ENCODE data around the gene SELENOW.
"Not testable (repeated sequence)": the region's sequence is repeated elsewhere in the genome, so short reads cannot be mapped to it uniquely, and the experiment has no call there.

Gene SELENOW

DNA sequence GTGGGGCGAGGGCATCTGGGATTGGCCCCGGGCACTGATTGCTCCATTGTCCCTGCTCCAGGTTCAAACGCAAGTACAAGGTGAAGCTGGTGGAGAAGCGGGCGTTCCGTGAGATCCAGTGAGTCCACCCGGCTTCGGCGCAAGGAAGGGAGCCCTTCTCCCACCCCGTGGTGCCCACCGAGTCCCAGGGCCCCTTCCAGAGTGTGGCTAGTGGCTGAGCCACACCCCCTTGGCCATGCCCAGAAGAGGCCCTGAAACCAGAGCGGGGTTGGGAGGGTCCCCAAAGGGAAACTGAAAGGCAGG is 21.9 kb upstream of the SELENOW start:
- FAIRE-seq = no peak

GRCh38 chr19:47756953-47757608 is 21.4 kb upstream of the SELENOW start:
- DNase-seq (ENCODE audit: insufficient read length, low spot score) (no peak), FAIRE-seq (no peak)

More for the DNA sequence above, 21.9 kb upstream of the SELENOW start:
- no peak for DNase-seq (ENCODE audit: insufficient read length, low spot score)

- no peak for FAIRE-seq
- no peak for DNase-seq (ENCODE audit: insufficient read length, low spot score)
Observed at GRCh38 chr19:47757617-47758442, 20.7 kb upstream of the SELENOW start.

DNA sequence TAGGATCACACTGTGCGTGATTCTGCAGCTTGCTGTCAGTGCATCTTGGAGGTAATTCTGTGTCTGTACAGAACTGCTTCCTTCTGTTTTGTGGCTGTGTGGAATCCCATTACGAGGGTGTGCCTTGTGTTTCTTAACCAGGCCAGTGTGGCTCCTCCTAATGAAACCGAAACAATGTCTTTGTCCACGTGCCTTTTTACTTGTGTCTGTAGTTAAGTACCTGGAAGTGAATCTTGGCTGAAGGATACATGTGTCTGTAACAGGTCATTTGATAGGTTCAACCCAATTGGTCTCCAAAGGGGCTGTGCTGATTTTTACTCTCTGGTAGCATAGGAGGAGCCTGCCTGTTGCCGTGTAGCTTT is 20.1 kb upstream of the SELENOW start:
- FAIRE-seq = no peak
- DNase-seq (ENCODE audit: insufficient read length, low spot score) = no peak

DNA sequence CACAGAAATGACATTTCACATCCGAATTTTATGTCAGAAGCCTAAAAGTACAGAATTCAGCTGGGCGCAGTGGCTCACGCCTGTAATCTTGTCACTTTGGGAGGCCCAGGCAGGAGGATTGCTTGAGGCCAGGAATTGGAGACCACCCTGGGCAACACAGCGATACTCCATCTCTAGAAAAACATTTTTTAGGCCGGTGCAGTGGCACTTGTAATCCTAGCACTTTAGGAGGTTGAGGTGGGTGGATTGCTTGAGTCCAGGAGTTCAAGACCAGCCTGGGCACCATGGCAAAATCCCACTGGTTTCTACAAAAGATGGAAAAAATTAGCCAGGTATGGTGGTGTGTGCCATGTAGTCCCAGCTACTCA is 17.9 kb upstream of the SELENOW start:
- no peak for FAIRE-seq
- no peak for DNase-seq (ENCODE audit: insufficient read length, low spot score)

- no peak for DNase-seq (ENCODE audit: insufficient read length, low spot score)
- FAIRE-seq = no peak
Observed at GRCh38 chr19:47761566-47761965, 16.9 kb upstream of the SELENOW start.

GRCh38 chr19:47762151-47762550 is 16.4 kb upstream of the SELENOW start:
- no peak for DNase-seq (ENCODE audit: insufficient read length, low spot score)
- FAIRE-seq = no peak

- no peak for FAIRE-seq
Observed at GRCh38 chr19:47762615-47763308, 15.7 kb upstream of the SELENOW start.

DNA sequence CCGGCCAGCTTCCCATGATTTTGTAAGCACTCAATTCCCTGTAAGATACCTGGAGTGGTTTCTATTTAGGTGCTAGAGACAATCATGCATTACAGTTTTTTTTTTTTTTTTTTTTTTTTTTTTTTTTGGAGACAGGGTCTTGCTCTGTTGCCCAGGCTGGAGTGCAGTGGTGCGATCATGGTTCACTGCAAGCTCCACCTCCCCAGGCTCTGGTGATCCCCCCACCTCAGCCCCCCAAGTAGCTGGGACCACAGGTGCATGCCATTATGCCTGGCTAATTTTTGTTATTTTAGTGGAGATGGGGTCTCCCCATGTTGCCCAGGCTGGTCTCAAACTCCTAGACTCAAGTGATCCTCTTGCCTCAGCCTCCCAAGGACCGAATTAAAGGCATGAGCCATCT is 13.8 kb upstream of the SELENOW start:
- not testable (repeated sequence) for DNase-seq (ENCODE audit: insufficient read length, low spot score); FAIRE-seq

More at GRCh38 chr19:47762615-47763308, 15.7 kb upstream of the SELENOW start:
- DNase-seq (ENCODE audit: insufficient read length, low spot score) = no peak

GRCh38 chr19:47765523-47766358 is 12.8 kb upstream of the SELENOW start:
- no peak for FAIRE-seq
- DNase-seq (ENCODE audit: insufficient read length, low spot score) = no peak

DNA sequence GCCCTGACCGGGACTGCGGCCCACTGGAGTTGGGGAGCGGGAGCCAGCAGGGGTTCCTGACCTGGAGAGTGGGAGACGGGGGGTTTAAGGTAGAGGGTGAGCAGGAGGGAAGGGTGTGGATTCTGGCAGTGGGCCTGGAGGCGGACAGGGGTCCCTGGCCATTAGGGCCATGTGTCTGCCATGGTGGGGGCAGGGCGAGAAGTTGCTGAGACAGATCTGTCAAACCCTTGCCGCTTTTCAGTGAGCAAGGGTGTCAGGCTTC is 12.2 kb upstream of the SELENOW start:
- no peak for DNase-seq (ENCODE audit: insufficient read length, low spot score)
- FAIRE-seq = no peak

- DNase-seq (ENCODE audit: insufficient read length, low spot score) = no peak
- FAIRE-seq = no peak
Observed at GRCh38 chr19:47766670-47767069, 11.8 kb upstream of the SELENOW start.

- DNase-seq (ENCODE audit: insufficient read length, low spot score) (no peak), FAIRE-seq (no peak)
Observed at GRCh38 chr19:47767349-47767748, 11.2 kb upstream of the SELENOW start.

DNA sequence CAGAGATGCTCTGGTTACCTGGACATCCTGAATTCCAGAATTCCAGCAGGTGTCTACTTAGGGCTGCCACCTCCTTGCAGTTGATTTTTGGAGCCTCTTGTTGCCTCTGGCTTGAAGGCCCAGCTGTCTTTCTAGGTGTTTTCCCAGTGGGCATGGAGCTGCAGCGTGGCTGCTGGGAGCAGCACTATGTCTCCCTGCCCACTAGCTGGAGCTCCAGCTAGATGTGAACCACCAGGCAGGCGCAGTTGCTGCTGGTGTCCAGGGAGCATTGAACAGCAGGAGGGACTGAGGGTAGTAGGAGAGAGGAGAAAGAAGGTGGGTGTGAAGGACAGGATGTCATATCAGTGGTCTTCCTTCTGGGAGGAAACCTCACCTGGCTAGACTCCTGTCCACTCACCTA is 9.9 kb upstream of the SELENOW start:
- no peak for FAIRE-seq
- no peak for DNase-seq (ENCODE audit: insufficient read length, low spot score)

- FAIRE-seq (no peak), DNase-seq (ENCODE audit: insufficient read length, low spot score) (no peak)
Observed at GRCh38 chr19:47769534-47769933, 9.0 kb upstream of the SELENOW start.

DNA sequence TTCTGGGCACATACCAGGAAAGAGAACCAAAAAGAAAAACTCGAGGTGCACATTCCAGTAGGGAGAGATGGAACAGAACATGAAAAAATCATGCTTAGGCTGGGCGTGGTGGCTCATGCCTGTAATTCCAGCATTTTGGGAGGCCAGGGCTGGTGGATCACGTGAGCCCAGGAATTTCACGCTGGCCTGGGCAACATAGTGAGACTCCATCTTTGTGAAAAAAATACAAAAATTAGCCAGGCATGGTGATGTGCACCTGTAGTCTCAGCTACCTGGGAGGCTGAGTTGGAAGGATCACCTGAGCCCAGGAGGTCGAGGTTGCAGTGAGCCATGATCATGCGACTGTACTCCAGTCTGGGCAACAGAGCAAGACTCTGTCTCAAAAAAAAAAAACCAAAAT is 7.2 kb upstream of the SELENOW start:
- DNase-seq (ENCODE audit: insufficient read length, low spot score); FAIRE-seq: not testable (repeated sequence)

- FAIRE-seq = no peak
- DNase-seq (ENCODE audit: insufficient read length, low spot score) = no peak
Observed at GRCh38 chr19:47776568-47776967, 1.9 kb upstream of the SELENOW start.

DNA sequence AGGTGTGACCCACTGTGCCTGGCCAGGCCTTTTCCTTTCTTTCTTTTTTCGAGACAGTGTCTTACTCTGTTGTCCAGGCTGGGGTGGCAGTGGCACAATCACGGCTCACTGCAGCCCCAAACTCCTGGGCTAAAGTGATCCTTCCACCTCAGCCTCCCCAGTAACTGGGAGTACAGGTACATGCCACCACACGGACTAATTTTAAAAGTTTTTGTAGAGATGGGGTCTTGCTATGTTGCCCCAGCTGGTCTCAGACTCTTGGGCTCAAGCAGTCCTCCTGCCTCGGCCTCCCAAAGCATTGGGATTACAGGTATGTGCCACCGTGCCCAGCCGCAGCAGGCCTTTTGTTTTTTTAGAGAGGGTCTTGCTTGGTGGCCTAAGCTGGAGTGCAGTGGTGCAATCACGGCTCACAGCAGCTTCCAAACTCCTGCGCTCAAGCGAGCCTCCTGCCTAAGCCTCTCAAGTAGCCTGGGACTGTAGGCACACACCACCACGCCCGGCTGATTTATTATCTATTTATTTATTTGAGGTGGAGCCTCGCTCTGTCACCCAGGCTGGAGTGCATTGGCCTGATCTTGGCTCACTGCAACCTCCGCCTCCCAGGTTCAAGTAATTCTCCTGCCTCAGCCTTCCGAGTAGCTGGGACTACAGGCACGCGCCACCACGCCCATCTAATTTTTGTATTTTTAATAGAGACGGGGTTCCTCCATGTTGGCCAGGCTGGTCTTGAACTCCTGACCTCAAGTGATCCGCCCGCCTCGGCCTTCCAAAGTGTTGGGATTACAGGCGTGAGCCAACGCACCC is 1.1 kb upstream of the SELENOW start:
- not testable (repeated sequence) for DNase-seq (ENCODE audit: insufficient read length, low spot score); FAIRE-seq

DNA sequence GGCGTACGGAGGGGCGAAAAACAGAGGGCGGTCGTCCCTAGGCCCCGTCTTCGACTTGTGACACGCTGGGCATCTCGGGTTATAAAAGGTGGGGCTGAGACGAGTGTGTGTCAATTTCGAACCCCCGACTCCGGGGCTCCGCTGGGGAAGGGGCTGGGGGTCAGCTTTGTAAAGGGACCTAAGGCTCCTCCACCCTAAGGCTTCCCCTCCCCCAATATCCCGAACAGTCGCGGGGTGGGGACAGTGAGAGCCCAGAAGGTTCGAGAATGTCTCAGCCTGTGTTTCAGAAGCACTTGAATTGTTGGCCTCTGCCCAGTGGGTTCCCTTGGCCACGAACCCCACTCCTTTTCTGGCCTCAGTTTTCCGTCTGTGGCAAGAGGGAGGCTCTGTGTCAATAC is 450 bp downstream of the SELENOW start:
- no peak for FAIRE-seq
- DNase-seq (ENCODE audit: insufficient read length, low spot score) = no peak

GRCh38 chr19:47779524-47780214 is 1.2 kb downstream of the SELENOW start:
- FAIRE-seq (no peak), DNase-seq (ENCODE audit: insufficient read length, low spot score) (no peak)
